NCI-H2196 treated with DMSO at 0.1 percent for 48 hours (cell line): ENCODE measurements around the gene CALCR.
"Not testable (repeated sequence)": the region's sequence is repeated elsewhere in the genome, so short reads cannot be mapped to it uniquely, and the experiment has no call there.

ENCODE experiments used
- DNase-seq: peaks from one replicate; lab custom pipeline; 2025; ENCODE audit not compliant: unreplicated experiment; lab: John Stamatoyannopoulos, UW

The CALCR gene

GRCh38 chr7:93562936-93563335 lies 11.6 kb downstream of the CALCR start:
- DNase-seq = no peak

- no peak for DNase-seq
Observed at GRCh38 chr7:93562106-93562505, 12.4 kb downstream of the CALCR start.

DNA sequence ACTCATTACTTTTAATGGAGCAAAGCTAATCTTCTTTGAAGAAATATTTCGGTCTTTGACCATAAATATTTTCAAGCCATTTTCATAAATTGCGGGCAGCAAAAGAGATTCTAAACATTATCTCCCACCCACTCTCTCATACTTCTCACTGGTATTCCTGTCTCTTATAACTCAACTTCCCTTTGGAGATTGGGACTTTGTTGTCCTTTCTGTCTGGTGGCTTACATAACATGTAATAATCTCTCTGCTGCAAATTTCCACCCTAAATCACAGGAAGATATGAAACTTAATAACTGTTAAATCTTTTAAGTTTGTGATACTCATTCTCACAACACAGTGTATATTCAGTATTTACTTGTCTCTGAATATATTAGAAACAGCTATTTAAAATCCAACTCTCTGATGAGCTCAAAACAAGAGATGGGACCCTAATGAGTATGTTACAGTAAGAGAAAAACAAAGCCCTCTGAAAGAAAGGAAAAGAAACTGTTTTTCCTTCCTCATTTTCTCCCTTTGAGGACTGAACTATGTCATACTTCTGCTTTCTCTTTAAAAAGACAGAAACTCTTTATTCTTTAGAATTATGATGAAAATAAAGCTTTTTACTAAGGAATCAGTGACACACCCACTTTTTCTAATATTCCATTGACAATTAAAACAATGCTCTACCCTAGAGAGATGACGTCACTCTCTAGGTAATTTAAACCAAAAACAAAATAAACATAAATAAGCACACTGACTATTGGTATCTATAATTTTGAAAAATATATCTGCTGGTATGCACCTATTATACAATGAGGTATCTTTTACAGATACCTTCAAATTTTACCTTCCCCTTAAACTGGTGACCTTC lies 14.7 kb downstream of the CALCR start:
- no peak for DNase-seq

GRCh38 chr7:93558705-93559614 lies 15.6 kb downstream of the CALCR start:
- no peak for DNase-seq

- no peak for DNase-seq
Observed at GRCh38 chr7:93551931-93552330, 22.6 kb downstream of the CALCR start.

- no peak for DNase-seq
Observed at GRCh38 chr7:93551063-93551895, 23.2 kb downstream of the CALCR start.

DNA sequence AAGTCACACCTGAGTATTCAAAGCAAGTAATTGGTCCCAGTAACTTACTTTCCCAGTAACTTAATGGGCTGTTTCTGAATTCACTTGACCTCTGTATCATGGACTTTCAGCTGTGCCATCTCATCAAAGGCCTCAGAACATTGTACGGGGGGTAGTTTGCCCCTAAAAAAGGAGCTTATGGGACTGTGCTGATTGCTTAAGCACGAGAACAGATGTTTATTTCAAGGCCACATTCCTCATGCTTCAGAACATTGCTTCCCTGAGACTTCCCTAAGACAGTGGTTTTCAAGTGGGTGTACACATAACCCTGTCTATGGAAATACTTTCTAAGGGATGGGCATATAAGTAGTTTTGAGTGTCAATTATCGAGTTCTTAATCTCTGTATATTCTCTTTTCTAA lies 26.8 kb downstream of the CALCR start:
- DNase-seq = no peak

GRCh38 chr7:93544691-93545090 lies 29.8 kb downstream of the CALCR start:
- DNase-seq = no peak

- DNase-seq = no peak
Observed at GRCh38 chr7:93538061-93538460, 36.5 kb downstream of the CALCR start.

GRCh38 chr7:93535616-93536015 lies 38.9 kb downstream of the CALCR start:
- DNase-seq = no peak

- no peak for DNase-seq
Observed at GRCh38 chr7:93530701-93531100, 43.8 kb downstream of the CALCR start.

DNA sequence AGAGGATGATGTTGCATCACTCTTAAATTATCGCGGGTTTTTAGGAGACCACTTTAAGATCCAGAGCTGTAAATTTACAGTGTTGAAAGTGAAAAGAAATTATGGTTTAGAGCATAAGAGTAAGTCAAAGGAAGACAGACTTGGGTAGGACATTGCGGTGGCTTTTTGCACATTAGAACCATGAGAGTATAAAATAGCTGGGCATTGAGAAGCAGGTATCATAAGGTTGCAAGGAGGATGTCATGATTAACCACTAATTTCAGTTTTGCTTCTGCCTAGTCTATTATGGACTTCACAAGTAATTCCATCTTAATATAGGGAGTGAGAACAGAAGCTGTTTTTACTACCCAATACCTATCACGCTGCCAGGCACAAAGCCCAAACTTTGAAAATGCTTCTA lies 57.7 kb downstream of the CALCR start:
- no peak for DNase-seq

GRCh38 chr7:93515144-93515543 lies 59.4 kb downstream of the CALCR start:
- DNase-seq = no peak

GRCh38 chr7:93509303-93509702 lies 65.2 kb downstream of the CALCR start:
- DNase-seq = no peak

DNA sequence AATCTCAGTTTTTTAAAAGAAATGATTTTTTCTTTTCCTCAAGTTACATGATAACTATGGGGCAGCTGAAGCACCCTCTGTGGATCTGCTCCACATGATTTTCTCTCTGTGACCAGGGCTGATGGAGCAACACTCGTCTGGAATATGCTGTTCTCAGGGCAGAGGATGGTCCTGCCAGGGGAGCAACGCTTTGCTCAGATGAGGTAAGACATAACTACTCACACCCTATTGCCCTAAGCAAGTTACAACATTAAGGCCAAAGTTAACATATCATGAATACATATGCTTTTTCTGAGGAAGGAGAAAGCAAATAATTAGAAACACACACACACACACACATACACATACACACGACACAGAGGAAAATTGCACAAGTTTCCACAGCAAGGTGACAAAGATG lies 71.4 kb downstream of the CALCR start:
- DNase-seq = no peak

DNA sequence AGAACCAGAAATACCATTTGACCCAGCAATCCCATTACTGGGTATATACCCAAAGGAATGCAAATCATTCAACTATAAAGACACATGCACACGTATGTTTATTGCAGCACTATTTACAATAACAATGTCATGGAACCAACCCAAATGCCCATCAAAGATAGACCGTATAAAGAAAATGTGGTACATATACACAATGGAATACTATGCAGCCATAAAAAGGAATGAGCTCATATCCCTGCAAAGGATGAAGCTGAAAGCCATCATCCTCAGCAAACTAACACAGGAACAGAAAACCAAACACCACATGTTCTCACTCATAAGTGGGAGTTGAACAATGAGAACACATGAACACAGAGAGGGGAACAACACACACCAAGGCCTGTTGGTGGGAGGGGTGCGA lies 82.7 kb downstream of the CALCR start:
- not testable (repeated sequence) for DNase-seq

GRCh38 chr7:93476491-93477344 lies 97.8 kb downstream of the CALCR start:
- no peak for DNase-seq

GRCh38 chr7:93475811-93476210 lies 98.7 kb downstream of the CALCR start:
- no peak for DNase-seq

- no peak for DNase-seq
Observed at GRCh38 chr7:93471456-93471855, 103.1 kb downstream of the CALCR start.

GRCh38 chr7:93463764-93464163 lies 110.8 kb downstream of the CALCR start:
- no peak for DNase-seq
